Posterior vena cava (tissue), 2 donors: ENCODE data around the gene RIOK3. TPM values are rescaled to one million over a fixed set of nuclear protein-coding genes. Genes with fewer than 3 reads are reported as not detected.
A peak's percentile ranks its signal among the peaks of the same experiment; 100 is the strongest.

ENCODE experiments used
- DNase-seq: peaks from one replicate; pipeline ENCODE4 v3.0.0-alpha.2; 2020; ENCODE audit warnings: low spot score
- intact Hi-C, 2 donors: fragments of 100-400 bp; cut with DNase I; formaldehyde crosslinking; loops; one replicate each; pipeline versions ENCODE4 v1.14.1 to v1.14.2; 2022 to 2023
- total RNA-seq, 2 donors: library from RNA; stranded (reverse); fragmentation: NEBNext Ultra II Directional; extraction: Animal tissue kit (Norgen Biotek cat#: 25700); gene quantifications; one replicate each; pipeline ENCODE4 v1.2.1, GENCODE V29; 2021
- donor health status: DM: yes; HTN: yes; CAD: no.
- donor health status: DM: yes; HTN: yes; CAD: no.

The RIOK3 gene
- total RNA-seq, 2 donors from 2014 or later = 58.9 to 65.8 TPM

DNA sequence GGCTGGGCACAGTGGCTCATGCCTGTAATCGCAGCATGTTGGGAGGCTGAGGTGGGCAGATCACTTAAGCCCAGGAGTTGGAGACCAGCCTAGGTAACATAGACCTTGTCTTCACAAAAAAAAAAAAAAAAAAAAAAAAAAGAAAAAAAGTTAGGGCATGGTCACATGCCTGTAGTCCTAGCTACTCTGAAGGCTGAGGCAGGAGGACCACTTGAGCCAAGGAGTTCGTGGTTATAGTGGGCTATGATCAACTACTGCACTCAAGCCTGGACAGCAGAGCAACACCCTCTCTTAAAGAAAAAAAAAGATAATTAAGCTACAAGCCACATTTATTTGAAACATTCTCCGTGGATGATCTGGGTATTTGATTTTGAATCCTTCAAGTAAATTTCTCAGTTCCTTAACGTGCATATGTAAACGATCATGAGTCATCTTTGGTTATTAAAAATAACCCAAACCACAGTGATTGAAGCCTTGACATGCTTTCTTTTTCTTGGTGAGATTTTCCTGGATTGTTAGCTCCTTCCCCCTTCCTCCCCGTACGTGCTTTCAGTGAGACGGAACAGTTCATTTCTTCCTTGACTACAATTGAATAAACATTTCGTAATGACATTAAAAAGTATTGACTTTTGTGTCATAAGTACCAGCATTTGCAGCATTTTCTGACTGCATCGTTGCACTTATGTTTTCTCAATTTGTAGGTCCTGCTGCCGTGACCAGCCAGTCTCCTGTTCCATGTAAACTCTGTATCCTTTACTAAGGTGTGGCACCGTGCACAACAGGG, 70.5 kb downstream of the RIOK3 start:
- intact Hi-C loops = no loop called here
- DNase-seq = no peak

DNA sequence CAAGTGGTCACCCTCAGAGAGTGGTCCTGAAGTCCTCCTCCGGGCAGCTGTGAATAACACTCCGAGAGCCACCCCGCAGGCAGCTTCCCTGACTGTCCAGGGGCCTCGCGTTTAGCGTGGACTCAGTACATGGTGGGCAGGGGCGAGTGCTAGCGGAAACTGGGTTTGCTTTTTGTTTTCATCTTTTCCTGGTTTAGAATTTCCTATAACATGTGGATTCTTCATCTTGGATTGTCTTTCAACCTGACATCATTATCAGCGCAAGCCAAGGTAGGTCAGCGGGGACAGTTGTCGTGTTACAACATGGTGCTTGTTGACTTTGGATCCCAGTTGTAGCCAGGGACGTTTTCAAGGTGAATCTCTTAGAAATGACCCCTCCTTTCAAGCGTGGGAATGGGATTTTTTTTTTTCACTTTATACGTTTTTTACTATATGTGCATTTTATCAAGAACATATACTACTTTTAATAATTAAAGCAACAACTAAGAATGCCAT, 71.2 kb downstream of the RIOK3 start:
- no peak for DNase-seq
- intact Hi-C loops = no loop called here

DNA sequence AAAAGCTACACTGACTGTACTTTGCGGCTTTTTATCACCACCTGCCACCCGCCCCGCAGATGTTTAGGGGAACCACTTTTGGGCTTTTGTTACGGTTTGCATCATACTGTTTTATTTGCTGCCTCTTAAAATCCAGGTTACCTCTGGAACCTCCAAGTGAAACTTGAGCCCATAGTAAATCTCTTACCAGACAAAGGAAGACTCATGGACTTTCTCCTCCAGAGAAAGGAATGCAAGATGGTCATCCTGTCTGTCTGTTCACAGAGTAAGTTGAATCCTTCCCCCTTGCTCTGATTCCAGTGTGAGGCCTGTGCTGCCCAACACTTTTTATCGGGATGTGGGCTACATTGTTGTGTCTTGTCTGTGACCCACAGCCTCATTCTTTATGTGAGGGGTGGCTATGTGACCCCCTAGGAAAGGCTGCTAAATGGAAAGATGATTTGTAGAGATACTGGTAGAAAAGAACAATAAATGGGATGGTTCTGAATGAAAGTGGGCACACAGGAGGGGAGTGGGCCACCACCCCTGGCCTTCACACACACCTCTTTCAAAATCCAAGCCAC, 73.5 kb downstream of the RIOK3 start:
- no peak for DNase-seq
- intact Hi-C loops = no loop called here

DNA sequence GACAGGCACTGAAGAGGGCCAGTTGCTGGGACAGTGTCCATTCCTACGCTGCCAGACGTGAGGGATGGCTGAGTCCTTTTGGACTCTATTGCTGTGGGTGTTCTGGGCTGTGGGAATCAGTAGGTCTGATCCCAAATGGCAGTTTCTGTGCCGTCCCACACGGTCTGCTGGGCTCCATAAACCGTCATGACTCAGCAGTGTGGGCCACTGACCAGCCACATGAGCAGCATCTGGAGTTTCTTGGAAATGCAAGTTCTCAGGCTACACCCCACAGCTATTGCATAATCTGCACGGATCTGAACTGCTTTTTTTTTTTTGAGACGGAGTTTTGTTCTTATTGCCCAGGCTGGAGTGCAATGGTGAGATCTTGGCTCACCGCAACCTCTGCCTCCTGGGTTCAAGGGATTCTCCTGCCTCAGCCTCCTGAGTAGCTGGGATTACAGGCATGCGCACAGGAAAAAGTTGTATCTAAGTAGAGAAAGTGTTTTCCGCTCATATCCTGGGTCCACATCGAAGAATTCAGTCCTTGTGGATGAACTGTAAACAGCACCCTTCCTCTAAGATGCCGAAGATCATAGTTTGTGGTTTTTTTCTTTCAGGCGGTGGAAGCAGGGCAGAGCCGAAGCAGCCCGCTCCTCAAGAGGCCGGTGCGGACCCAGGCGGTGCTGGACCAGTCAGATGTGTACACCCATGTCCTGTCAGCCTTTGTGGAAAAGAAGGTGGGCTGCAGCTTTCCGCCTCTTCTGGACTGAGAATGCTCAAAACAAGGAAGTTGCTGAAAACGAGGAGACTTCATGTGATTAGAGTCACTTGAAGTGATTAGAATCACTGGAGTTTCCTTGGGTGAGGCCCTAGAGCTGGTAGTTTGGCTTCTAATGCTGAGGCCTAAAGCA, 75.7 kb downstream of the RIOK3 start:
- intact Hi-C loops = no loop called here
- peak; percentile 92 for DNase-seq

DNA sequence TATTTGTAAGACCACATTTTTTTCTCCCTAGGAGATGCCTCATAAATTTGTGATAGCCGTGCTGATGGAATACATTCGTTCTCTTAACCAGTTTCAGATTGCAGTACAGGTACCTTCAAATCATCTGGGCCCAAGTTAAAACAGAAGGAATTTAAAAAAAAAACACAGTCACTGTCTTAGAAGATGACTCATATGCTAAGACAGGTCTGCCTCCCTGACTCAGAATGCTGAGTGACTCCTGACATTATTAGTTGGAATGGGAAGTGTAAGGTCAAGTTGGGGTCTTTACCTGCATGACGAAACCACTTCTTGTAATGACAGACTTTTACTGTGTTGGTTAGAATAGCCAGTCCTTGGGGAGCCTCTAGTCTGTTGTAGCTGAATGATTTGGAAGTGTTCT, 76.5 kb downstream of the RIOK3 start:
- DNase-seq = no peak
- intact Hi-C loops = no loop called here

DNA sequence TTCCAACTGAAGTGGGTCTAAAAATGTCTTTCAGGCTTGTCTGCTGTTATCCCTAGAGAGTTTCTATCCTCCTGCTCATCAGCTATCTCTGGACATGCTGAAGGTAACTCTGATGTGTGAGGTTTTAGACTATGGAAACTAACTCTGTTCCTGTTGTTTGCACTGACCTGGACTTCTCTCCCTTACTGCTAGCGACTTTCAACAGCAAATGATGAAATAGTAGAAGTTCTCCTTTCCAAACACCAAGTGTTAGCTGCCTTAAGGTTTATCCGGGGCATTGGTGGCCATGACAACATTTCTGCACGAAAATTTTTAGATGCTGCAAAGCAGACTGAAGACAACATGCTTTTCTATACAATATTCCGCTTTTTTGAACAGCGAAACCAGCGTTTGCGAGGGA, 77.1 kb downstream of the RIOK3 start:
- intact Hi-C loops = no loop called here
- no peak for DNase-seq

DNA sequence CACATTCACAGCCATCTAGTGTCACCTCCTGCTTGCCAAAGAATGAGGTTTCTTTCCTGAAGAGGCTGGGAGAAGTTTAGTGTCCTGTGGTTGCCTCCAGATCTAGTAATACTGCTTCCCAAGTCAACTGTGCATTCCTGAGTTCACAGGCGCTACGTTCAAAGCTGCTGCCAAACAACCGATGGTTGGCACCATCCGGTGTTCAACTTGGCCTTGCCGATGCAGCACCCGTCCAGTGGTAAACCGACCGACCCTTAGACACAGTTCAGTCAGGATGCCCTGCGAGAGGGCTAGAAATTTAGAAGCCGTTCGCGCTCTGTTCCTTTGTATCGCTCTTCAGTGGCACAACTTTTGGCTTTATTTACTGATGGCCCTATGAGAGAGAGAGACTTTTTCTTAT, 78.8 kb downstream of the RIOK3 start:
- DNase-seq = no peak
- intact Hi-C loops = no loop called here

Other genes with a start within 250 kb of the RIOK3 start
- gene RMC1, start 50.2 kb downstream of the RIOK3 start, total RNA-seq = 10 to 100 TPM; 20.5 to 28.8 TPM
- gene NPC1, start 133.2 kb downstream of the RIOK3 start, total RNA-seq = 10 to 100 TPM; 36.2 to 72.1 TPM
- 10 to 100 TPM; 16.7 to 24.2 TPM for gene ANKRD29, start 209.6 kb downstream of the RIOK3 start, total RNA-seq
- 10 to 100 TPM; 38.6 to 48.4 TPM for gene LAMA3, start 236.2 kb downstream of the RIOK3 start, total RNA-seq